Islet of Langerhans (tissue), 1 donor: ENCODE data around the gene MXRA8.

Source experiments
- FAIRE-seq: peaks from one replicate; lab custom pipeline; 2011; peaks lifted over from hg19 to GRCh38; lab: Jason Lieb, UNC

MXRA8 gene

DNA sequence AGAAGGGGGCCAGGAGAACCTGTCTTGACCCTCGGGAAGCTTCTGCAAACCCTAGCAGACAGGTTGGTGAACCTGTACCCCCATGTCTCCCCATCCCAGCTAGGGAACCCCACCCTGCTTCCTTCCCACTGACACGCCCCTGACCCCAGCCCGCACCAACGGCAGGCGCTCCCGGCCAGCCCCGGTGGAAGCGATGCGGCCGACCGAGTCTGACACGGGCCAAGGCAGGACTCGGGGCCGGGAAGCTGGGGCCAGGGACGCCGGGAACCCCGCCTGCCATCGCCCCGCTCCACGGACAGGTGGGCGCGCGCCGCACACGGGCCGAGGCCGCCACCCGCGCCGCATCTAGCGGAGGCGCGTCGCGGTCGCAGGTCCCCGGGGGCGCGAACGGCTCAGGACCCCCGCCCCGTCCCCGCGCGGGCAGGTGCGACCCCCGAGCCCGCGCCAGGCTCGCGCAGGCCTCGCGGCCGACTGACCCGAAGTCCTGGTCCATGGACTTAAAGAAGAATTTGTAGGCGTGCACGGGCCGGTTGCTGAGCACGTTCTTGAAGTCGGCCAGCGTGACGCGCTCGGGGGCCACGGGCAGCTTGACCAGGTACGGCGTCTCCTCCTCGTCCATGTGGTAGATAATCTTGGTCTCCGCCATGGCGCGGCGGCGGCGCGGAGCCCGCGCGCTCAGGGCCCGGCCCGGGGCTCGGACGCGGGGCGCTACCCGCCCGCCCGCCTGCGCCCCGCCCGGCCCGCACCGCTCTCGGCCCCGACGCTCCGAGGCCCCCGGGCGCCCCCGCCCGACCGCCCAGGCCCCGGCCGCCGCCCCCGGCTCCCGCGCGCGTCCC is 9.7 kb downstream of the MXRA8 start:
- FAIRE-seq: no peak

DNA sequence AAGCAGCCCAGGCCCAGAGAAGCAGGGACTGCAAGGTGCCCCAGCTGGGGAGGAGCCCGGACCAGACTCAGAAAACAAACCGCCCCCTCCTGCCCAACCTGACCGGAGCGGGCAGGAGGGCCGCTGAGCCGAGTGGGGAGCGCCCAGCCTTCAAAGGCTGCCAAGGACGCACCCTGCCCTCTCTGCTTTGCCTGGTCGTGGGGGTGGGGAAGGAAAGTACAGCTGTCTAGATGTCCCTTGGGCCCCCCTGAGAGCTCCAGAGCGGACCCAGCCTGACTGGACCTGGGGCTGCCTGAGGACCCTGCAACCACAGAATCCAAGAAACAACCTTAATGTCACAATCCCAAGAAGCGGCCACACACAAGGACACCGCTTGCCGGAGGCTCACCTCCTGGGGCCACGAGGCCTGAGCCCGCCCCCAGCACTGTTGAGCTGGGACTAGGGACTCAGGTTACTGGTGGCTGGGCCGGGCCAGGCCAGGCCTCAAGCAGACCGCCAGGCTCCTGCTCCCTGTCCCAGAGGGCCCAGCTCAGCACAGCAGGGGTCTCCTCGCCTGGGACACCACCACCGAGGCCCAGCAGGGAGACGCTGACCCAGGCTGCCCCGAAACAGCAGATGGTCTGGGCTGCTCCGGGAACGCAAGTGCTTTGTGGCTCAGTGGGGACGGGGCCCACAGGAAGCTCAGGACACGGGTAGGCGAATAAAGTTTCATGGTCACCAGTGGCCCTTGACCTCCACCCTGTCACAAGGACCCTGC is 10.5 kb downstream of the MXRA8 start:
- FAIRE-seq: no peak

DNA sequence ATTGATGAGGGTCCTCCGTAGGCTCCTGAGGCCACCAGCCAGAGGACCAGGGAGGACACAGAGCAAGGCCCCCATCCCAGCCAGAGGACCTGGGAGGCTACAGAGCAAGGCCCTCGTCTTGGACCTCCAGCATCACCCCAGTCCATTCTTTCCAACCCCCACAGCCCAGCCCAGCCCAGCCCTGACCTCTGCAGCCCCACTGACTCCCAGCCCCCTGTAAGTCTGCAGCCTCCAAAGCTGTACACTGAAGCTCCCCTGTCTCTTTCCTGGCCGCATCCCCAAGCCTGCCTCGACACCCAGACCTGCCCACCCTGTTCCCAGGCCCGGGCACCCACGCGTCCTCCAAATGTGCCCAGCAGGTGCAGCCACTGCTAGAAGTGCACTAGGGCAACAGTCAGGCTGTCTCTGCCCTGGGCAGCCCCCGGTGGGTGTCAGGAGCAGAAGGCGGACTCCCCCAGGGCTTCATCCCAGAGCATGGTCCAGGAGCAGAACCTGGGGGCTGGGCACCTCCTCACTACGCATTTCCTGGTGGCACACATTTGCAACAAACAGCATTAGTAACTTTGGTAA is 11.2 kb downstream of the MXRA8 start:
- no peak for FAIRE-seq

DNA sequence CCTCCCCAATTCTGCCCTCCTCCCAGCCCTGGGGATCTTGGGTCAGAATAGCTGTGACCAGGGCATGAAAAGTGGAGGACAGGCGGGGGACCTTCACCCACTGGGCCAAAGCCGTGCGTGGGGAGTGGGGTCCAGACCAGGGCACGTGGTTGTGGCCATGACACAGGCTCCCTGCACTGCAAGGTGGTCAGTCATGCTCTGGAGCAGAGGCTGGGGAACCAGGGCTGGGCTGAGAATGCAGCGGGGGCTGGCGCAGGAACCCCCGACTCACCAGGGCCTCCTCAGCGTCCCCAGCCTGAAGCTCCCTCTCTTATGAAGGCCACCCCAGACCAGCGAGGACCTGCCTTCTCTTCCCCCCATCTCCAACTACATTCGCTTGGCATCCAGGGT is 11.9 kb downstream of the MXRA8 start:
- no peak for FAIRE-seq

- FAIRE-seq: no peak
These were observed 12.4 kb downstream of the MXRA8 start for GRCh38 chr1:1345860-1346500.

- no peak for FAIRE-seq
These were observed 13.0 kb downstream of the MXRA8 start for GRCh38 chr1:1345384-1345783.

DNA sequence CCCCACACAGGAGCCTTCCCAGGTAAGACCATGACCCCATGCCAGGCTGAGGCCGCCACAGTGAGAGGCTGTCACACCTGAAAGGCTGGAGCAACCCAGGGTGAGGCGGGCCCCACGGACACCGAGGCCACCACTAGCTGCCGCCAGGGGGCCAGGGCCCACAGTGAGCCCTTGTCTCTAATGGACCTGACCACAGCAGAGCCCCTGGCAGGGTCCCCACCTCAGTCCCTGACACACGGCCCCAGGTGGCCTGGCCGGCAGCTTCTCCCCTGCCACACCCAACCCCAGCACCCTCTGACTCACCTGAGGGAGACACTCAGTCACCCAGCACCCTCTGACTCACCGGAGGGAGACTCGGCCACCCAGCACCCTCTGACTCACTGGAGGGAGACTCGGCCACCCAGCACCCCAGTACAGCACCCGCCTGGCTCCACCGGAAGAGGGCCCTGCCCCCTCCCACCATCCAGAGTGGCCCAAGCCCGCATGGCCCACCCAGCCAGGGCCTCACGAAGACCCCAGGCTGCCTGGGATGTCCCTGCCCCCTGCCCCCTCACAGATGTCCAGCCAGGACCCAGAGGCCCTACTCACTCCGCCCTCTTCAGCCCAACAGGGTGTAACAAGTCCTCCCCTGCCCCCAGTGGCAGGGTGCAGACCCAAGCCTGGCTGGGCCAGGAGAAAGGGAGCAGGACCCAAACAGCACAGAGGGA is 13.5 kb downstream of the MXRA8 start:
- FAIRE-seq: no peak

DNA sequence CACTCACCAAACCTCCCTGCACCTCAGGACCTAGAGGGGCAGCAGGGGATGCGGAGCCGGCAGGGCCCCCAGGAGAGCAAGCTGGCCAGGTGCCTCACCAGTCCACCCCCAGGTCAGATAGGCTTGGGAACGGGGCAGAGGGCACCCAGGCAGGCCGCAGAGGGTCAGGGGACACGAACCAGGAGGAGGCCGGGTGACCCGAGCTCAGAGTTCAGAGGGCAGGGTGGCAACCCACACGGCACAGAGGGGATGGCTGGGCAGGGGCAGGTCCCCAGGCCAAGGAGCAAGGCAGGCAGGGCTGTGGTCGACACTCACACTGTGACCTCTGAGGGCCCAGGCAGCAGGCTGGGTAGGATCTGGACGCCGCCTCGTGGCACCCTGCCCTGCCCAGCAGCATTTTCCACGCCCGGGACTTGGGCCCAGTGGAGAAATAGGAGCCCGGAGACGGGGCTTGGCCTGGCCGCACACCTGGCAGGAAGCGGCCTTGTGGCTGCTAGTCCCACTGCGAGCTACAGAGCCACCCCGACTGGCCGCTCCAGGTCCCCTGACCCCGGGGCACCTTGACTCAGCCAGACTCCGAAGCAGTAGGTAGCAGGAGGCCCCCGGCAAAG is 14.4 kb downstream of the MXRA8 start:
- no peak for FAIRE-seq

DNA sequence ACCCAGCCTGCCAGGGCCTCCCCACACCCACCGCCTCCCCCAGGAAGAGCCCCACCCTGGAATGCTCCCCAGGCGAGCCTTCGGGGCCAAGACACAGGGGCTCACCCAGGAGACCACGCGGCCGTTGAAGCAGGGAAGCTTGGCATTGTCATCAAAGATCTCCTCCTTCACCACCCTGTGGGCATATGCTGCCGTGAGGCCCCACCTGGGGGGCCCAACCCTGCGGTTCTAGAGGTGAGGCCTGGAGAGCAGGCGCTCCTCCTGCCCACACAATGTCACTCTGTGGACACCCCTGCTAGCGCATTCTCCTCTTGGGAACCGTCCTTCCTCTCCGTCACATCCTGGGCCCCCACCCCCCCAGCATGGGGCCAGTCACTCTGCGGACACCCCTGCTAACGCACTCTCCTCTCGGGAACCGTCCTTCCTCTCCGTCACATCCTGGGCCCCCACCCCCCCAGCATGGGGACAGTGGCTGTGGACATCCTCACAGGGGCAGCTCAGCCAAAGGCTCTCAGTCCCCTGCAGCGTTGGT is 15.7 kb downstream of the MXRA8 start:
- no peak for FAIRE-seq

DNA sequence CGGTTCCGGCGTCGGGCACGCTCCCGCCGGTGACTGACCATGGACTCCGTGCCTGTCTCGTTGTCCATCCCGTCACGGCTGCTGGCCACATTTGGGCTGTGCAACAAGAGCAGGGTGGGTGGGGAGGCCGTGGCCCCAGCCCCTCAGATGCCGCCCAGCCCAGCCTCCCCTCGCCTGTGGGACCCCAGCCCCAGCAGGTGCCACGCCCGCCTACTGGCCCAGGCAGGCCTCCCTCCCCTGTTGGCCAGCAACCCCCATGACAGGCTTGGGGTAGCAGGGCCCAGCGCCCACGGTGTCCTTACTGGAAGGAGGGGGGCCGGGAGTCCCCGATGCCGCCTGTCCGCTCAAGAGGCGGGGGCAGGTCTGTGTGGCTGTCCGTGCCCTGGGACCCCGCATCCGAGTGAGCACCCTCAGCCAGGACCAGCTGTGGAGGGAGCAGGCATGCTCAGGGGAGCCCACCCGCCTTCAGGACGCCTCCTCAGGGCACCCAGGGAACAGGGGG is 16.2 kb downstream of the MXRA8 start:
- no peak for FAIRE-seq

- no peak for FAIRE-seq
These were observed 16.8 kb downstream of the MXRA8 start for GRCh38 chr1:1341549-1342021.

DNA sequence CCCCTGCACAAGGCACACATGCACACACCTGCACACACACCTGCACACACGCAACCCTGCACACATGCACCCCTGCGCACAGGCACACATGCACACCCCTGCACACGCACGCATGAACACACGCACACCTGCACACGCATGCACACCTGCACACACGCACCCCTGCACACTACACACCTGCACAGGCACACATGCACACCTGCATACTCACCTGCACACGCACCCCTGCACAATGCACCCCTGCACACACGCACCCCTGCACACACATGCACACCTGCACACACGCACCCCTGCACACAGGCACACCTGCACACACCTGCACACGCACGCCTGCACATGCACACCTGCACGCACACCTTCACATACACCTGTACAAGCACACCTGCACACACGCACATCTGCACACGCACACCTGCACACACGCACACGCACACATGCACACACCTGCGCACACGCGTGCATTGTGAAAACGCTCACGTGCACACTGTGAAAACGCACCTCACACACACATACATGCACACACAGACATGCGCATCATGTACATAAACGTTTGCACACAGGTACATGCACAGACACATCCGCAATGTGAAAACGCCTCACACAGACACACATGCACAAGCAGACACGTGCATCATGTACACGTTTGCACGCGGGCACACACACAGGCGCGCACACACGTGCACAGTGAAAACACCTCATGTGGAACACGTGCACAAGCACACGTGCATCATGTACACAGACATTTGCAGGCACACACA is 17.4 kb downstream of the MXRA8 start:
- no peak for FAIRE-seq

DNA sequence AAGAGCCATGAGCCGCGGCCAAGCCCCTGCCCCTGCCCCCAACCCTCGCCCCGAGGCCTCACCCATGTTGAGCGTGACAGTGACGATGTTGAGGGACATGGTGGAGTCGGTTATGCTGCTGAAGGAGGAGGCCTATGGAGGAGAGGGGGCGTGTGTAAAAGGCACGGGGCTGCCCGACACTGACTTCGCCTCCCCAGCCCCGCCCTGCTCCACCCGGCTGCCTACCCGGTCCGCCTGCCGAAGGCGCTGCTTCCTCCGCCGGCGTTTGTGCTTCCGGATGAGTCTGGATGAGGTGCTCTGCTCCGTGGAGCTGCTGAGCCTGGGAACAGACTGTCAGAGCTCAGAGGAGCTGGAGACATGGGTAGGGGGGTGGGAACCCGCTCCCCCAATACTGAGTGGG is 18.2 kb downstream of the MXRA8 start:
- no peak for FAIRE-seq

DNA sequence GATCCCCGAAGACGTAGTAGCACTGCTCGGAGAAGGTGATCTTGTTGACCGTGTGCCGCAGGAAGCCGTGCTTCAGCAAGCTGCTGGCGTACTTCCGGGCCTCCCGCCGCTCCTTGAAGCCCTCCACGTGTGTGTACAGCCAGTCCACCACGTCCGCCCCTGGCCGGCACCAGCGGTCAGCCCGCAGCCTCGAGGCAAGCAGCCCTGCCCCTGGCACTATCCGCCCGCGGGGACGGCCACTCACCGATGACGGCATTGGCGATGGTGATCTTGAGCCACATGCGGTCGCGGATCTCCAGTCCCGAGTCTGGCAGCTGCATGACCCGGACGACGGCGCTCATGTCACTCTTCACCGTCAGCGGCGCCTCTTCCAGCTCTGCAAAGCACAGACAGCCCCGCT is 20.1 kb downstream of the MXRA8 start:
- no peak for FAIRE-seq

- no peak for FAIRE-seq
These were observed 20.6 kb downstream of the MXRA8 start for GRCh38 chr1:1337793-1338147.

DNA sequence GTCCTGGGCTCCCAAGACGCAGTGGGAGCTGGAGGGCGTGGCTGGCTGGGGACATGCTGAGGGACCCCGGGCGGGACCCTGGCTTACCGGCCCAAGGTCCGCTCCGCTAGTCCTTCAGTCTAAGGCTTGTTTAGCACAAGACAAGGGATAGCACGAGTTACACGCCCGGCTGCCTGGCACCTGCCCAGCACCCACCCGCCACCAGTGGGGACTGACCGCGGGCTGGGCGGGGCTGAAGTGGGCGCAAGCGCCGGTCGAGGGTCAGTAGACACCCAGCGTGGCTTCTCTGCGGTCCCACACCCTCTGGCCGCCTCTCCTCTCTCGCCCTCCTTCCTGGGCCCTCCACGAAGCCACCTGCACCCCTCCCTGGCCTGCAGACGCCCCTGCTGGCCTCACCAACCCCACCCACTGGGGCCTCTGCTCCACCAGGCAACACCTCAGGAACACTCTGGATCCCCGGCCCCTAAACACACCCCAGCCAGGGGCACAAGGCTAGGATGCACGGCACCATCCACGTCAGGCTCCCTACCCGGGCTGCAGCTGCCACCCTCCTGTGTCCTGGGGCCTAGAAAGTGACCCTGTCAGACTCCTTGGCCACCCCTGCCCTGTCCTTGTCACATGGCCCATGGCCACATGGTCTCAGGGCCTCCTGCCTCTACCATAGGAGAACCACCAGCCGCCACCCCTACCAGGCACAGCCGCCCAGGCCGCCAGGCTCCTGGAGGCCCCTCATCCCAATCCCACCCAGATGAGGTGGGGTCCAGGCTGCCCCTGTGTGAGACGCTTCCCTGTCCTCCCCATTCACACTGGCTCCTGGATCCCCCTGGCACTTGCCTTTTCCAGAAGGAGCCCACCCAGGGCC is 21.2 kb downstream of the MXRA8 start:
- no peak for FAIRE-seq

DNA sequence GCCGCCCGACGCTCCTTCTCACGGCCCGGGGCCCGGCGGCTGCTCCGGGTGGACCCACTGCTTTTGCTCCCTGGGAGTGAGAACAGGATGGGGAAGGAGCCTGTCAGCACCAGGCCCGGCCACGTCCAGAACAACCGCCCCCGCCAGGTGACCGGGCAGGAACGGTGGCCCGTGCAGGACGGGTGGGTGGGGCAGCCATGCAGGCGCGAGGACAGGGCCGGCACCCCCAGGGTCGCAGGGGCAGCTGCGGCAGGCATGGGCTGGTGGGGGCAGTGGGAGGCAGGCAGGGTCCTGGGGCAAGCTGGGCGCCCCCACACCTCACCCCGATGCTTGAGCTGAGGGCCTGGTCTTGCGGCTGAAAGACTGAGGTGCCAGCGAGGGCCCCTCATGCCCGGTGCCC is 21.9 kb downstream of the MXRA8 start:
- FAIRE-seq: no peak

DNA sequence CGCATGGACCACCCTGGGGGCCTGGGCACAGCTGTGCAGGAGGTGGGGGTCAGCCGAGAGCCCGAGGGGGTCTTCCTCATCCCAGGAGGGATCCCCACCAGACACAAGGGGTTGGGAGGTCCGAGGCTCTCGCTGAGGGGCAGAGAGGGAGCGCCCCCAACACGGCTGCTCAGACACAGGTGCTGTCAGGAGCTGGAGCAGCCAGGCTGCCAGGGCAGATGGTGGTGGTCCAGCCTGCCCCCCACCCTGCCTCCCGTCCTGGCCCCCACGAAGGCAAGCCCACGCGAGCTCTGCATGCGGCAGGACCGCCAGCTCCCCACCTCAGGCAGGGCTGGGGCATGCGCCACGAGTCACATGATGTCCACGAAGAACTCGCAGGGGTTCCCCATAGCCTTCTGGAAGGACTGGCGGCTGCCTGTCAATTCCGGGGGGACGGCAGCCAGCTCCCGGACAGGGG is 22.5 kb downstream of the MXRA8 start:
- no peak for FAIRE-seq

DNA sequence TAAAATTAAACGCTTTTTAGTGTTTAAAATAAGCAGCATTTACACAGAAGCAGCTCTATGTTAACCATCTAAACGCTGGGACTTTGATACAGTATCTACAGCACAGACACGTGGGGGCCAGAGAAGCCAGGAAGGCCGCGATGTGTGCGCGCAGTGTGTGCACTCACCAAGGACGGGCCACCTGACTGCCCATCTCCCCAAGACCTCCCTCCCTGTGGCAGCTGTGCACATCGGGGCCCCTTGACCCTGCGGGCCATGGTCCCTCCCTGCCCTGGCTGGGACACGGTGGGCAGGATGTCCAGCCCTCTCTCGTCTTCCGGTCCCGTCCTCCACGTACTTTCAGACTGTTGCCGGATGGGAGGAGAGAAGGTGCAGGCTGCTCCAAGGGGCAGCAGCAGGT is 23.1 kb downstream of the MXRA8 start:
- FAIRE-seq: no peak

DNA sequence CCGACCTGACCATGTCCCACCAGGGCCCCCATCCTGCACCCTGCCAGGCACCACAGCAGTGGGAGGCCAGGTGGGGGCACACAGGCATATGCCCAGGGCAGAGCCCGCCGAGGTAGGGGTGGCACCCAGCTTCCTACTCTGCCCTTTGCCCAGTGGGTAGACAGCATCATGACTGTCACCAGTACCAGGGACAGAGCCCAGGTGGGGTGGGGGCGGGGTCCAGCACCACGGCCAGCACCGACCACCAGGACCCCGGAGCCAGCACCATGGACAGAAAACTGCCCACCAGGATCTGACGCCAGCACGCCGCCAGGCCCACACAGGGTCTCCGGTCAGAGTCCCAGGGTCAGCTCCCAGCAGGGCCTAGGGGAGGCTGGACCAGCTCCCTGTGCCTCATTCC is 23.5 kb downstream of the MXRA8 start:
- FAIRE-seq: no peak
